Ovary (tissue), 3 donors: ENCODE results near the gene PTPN14.

Source experiments
- POLR2A ChIP-seq: fragments of 450-650 bp; IDR thresholded peaks from one replicate; pipeline ENCODE4 v1.6.1; 2017; ENCODE audit warnings: antibody characterized with exemption, mild to moderate bottlenecking, moderate library complexity
- TF ChIP-seq, protein P1 (sequence below), 3 donors: fragments of 450-650 bp in 2 of 3; fragments of 200-600 bp in 1 of 3; IDR thresholded peaks; one replicate each; pipeline versions ENCODE4 v1.5.1 to v1.8.0; 2016 to 2022; ENCODE audit warnings: antibody characterized with exemption in 3 of 3, mild to moderate bottlenecking in 1 of 3
- donor health status: DM: no; HTN: no; CAD: no.

DNA sequence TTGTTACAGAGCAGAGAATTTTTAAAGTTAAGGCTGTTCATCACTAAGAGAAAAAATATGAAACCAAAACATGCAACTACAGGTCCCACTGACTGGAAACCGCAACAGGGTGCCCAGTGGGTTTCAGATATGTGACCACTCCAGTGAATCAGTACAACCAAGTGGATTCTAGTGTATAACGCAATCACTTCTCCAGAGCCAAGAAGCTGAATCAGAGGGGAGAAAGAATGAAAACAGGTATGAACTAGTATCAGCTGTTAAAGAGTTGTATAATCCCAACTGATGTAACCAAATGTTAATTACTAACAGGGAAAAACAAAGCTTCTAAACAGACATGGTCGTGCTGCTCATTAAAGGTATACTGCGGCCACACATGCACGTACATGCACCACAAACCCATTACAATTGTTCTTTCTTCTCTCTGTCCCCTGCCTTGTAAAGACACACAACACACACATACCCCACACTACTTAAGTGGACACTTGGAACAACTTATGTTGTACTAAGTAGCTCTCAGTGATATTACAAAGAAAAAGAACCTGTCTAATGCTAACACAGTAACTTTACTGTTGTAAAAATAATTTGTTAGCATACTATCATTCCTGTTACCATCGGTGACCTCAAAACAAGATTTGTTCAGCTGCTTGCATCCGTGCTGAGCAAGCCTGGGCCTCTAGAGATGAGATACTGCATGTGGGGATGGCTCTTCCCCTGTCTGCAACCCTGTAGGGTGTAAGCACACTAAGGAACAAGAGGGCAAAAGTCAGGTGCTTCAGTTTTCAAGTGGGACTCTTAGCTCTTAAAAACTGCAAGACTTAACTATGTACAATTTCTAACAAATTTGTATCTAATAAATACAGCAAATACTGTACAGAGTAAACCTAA lies 74.2 kb downstream of the PTPN14 start:
- TF ChIP-seq POLR2A: no peak
- TF ChIP-seq, protein P1, sequence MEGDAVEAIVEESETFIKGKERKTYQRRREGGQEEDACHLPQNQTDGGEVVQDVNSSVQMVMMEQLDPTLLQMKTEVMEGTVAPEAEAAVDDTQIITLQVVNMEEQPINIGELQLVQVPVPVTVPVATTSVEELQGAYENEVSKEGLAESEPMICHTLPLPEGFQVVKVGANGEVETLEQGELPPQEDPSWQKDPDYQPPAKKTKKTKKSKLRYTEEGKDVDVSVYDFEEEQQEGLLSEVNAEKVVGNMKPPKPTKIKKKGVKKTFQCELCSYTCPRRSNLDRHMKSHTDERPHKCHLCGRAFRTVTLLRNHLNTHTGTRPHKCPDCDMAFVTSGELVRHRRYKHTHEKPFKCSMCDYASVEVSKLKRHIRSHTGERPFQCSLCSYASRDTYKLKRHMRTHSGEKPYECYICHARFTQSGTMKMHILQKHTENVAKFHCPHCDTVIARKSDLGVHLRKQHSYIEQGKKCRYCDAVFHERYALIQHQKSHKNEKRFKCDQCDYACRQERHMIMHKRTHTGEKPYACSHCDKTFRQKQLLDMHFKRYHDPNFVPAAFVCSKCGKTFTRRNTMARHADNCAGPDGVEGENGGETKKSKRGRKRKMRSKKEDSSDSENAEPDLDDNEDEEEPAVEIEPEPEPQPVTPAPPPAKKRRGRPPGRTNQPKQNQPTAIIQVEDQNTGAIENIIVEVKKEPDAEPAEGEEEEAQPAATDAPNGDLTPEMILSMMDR (IDR thresholded peaks at IDR 0.05): no peak
